Measurements from ENCODE around the gene C7.
"Not testable (repeated sequence)": the region's sequence is repeated elsewhere in the genome, so short reads cannot be mapped to it uniquely, and the experiment has no call there.

Gene C7

GRCh38 chr5:41003670-41004376 is 94.5 kb downstream of the C7 start:
- no peak overlapping the region for H3K27ac ChIP-seq (ENCODE audit: low read depth, low read length)

DNA sequence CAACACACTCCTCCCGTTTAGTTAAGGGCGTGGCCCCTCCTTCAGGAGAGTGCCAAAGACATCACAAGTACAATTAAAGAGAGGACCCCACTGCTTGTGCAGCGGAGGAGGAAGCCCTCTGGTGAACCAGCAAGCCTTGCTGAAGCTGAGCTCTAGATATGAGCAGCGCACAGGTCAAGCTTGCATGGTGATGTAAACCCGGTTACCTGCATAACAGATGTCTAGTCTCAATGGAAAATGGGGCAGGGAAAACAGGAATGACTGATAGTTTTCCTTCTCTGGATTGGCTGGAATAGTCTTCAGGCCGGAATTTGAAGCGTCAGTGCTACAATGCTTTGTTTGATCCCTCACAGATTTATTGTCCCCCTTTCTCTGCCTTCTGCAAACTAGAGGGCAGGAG is 95.6 kb downstream of the C7 start:
- H3K9me3 ChIP-seq (ENCODE audit: control insufficient read depth in 5 of 5, low read length in 5 of 5) = no peaks in the 10 kb centered on the region
- H3K9ac ChIP-seq (ENCODE audit: low read length in 5 of 5) = no peak overlapping the region
- H3K27ac ChIP-seq (ENCODE audit: low read depth, low read length) = no peak overlapping the region
- no peak overlapping the region for H3K4me3 ChIP-seq (ENCODE audit: low read depth in 1 of 5, low read length in 5 of 5)
- H3K27me3 ChIP-seq (ENCODE audit: control insufficient read depth in 5 of 5, insufficient read depth in 4 of 5, low read length in 5 of 5) = no peaks in the 10 kb centered on the region
- no peaks in the 10 kb centered on the region for H3K36me3 ChIP-seq (ENCODE audit: control insufficient read depth in 5 of 5, insufficient read depth in 5 of 5, low read length in 5 of 5)
- no peaks in the 10 kb centered on the region for H3K4me1 ChIP-seq (ENCODE audit: control insufficient read depth in 5 of 5, insufficient read depth in 5 of 5, low read length in 5 of 5)

More at GRCh38 chr5:41003670-41004376, 94.5 kb downstream of the C7 start:
- H3K27me3 ChIP-seq (ENCODE audit: control insufficient read depth in 5 of 5, insufficient read depth in 4 of 5, low read length in 5 of 5) = no peaks in the 10 kb centered on the region
- H3K36me3 ChIP-seq (ENCODE audit: control insufficient read depth in 5 of 5, insufficient read depth in 5 of 5, low read length in 5 of 5) = no peaks in the 10 kb centered on the region
- H3K9ac ChIP-seq (ENCODE audit: low read length in 5 of 5) = no peak overlapping the region
- H3K4me1 ChIP-seq (ENCODE audit: control insufficient read depth in 5 of 5, insufficient read depth in 5 of 5, low read length in 5 of 5) = no peaks in the 10 kb centered on the region
- no peak overlapping the region for H3K4me3 ChIP-seq (ENCODE audit: low read depth in 1 of 5, low read length in 5 of 5)
- H3K9me3 ChIP-seq (ENCODE audit: control insufficient read depth in 5 of 5, low read length in 5 of 5) = no peaks in the 10 kb centered on the region

DNA sequence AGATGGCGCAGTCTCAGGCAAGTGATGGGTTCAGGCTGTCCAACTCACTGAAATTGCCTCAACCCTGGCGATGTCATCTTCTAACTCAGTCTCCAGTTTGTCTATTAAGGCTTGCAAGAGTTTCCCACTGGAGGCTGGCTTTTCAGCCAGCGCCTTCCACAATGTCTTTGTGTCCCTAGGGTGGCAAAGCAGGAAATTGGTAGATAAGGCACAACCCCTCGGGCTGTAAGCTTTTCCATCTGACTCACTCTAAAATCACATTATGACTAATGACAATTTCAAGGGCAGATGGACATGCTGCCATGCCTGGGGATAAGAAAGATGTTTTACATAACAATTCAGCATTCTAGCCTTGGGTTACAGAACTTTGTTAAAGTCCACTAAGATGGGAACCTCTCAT is 99.9 kb downstream of the C7 start:
- H3K27me3 ChIP-seq (ENCODE audit: control insufficient read depth in 5 of 5, insufficient read depth in 4 of 5, low read length in 5 of 5) = no peaks in the 10 kb centered on the region
- no peak overlapping the region for H3K27ac ChIP-seq (ENCODE audit: low read depth, low read length)
- H3K9ac ChIP-seq (ENCODE audit: low read length in 5 of 5) = no peak overlapping the region
- H3K4me1 ChIP-seq (ENCODE audit: control insufficient read depth in 5 of 5, insufficient read depth in 5 of 5, low read length in 5 of 5) = no peaks in the 10 kb centered on the region
- no peaks in the 10 kb centered on the region for H3K36me3 ChIP-seq (ENCODE audit: control insufficient read depth in 5 of 5, insufficient read depth in 5 of 5, low read length in 5 of 5)
- no peaks in the 10 kb centered on the region for H3K9me3 ChIP-seq (ENCODE audit: control insufficient read depth in 5 of 5, low read length in 5 of 5)
- no peak overlapping the region for H3K4me3 ChIP-seq (ENCODE audit: low read depth in 1 of 5, low read length in 5 of 5)

GRCh38 chr5:41010572-41010971 is 101.3 kb downstream of the C7 start:
- Histone ChIP-seq H3K27me3 (ENCODE audit: control insufficient read depth in 5 of 5, insufficient read depth in 4 of 5, low read length in 5 of 5) (no peaks in the 10 kb centered on the region), H3K9ac (ENCODE audit: low read length in 5 of 5) (no peak overlapping the region), H3K4me1 (ENCODE audit: control insufficient read depth in 5 of 5, insufficient read depth in 5 of 5, low read length in 5 of 5) (no peaks in the 10 kb centered on the region), H3K9me3 (ENCODE audit: control insufficient read depth in 5 of 5, low read length in 5 of 5) (no peaks in the 10 kb centered on the region), H3K4me3 (ENCODE audit: low read depth in 1 of 5, low read length in 5 of 5) (no peak overlapping the region), H3K36me3 (ENCODE audit: control insufficient read depth in 5 of 5, insufficient read depth in 5 of 5, low read length in 5 of 5) (no peaks in the 10 kb centered on the region), H3K27ac (ENCODE audit: low read depth, low read length) (no peak overlapping the region)

DNA sequence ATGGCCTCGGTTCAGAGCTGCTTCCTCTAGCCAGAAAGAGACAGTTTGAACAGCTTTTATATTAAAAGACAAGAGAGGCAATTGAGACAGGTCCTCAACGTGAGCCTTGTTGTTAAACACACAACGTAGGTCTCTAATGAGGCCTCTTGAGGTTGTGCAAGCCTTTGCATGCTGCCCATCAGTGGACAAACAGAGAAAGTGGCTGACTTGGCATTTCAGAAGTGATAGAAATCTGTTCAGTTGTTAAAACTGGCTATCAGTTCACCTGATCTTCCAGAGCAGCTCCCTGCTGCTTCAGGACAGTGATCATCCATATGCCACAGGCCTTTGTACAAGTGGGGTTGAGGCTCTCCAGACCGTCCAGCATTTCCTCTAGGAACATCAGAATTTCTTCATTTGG is 103.0 kb downstream of the C7 start:
- Histone ChIP-seq H3K9me3 (ENCODE audit: control insufficient read depth in 5 of 5, low read length in 5 of 5) (no peaks in the 10 kb centered on the region), H3K9ac (ENCODE audit: low read length in 5 of 5) (no peak overlapping the region), H3K36me3 (ENCODE audit: control insufficient read depth in 5 of 5, insufficient read depth in 5 of 5, low read length in 5 of 5) (no peaks in the 10 kb centered on the region), H3K27ac (ENCODE audit: low read depth, low read length) (no peak overlapping the region), H3K4me3 (ENCODE audit: low read depth in 1 of 5, low read length in 5 of 5) (no peak overlapping the region), H3K27me3 (ENCODE audit: control insufficient read depth in 5 of 5, insufficient read depth in 4 of 5, low read length in 5 of 5) (no peaks in the 10 kb centered on the region), H3K4me1 (ENCODE audit: control insufficient read depth in 5 of 5, insufficient read depth in 5 of 5, low read length in 5 of 5) (no peaks in the 10 kb centered on the region)

GRCh38 chr5:41022600-41022999 is 113.3 kb downstream of the C7 start:
- not testable (repeated sequence) for H3K9ac ChIP-seq (ENCODE audit: low read length in 5 of 5); H3K27me3 ChIP-seq (ENCODE audit: control insufficient read depth in 5 of 5, insufficient read depth in 4 of 5, low read length in 5 of 5); H3K27ac ChIP-seq (ENCODE audit: low read depth, low read length); H3K9me3 ChIP-seq (ENCODE audit: control insufficient read depth in 5 of 5, low read length in 5 of 5); H3K36me3 ChIP-seq (ENCODE audit: control insufficient read depth in 5 of 5, insufficient read depth in 5 of 5, low read length in 5 of 5); H3K4me3 ChIP-seq (ENCODE audit: low read depth in 1 of 5, low read length in 5 of 5); H3K4me1 ChIP-seq (ENCODE audit: control insufficient read depth in 5 of 5, insufficient read depth in 5 of 5, low read length in 5 of 5)
